Mucosa of rectum (tissue), 2 donors: ENCODE data around the gene ARL6IP4.

Experiments used
- H3K27ac ChIP-seq, 2 donors: one replicate each; pipeline ENCODE4 v1.7.0; 2013; ENCODE audit warnings: inconsistent platforms in 2 of 2, low read depth in 2 of 2, low read length in 2 of 2
- H3K27me3 ChIP-seq, 2 donors: one replicate each; pipeline ENCODE4 v1.7.0; 2013; ENCODE audit warnings: low read length in 2 of 2; ENCODE audit not compliant: control insufficient read depth in 2 of 2, insufficient read depth in 2 of 2
- H3K36me3 ChIP-seq, 2 donors: one replicate each; pipeline ENCODE4 v1.7.0; 2013; ENCODE audit warnings: low read length in 2 of 2; ENCODE audit not compliant: control insufficient read depth in 2 of 2, insufficient read depth in 2 of 2
- H3K4me1 ChIP-seq, 2 donors: one replicate each; pipeline ENCODE4 v1.7.0; 2013; ENCODE audit warnings: low read length in 2 of 2, mild to moderate bottlenecking in 1 of 2; ENCODE audit not compliant: control insufficient read depth in 2 of 2, insufficient read depth in 2 of 2
- H3K4me3 ChIP-seq, 2 donors: one replicate each; pipeline ENCODE4 v1.7.0; 2013; ENCODE audit warnings: low read length in 2 of 2
- H3K9ac ChIP-seq, 2 donors: one replicate each; pipeline ENCODE4 v1.7.0; 2013; ENCODE audit warnings: low read length in 2 of 2, low read depth in 1 of 2, mild to moderate bottlenecking in 1 of 2
- H3K9me3 ChIP-seq, 2 donors: one replicate each; pipeline ENCODE4 v1.7.0; 2013; ENCODE audit warnings: low read length in 2 of 2; ENCODE audit not compliant: control insufficient read depth in 2 of 2
- donor health status: healthy.
- donor health status: Normal muscosa, but diverticular disease.

Gene ARL6IP4

DNA sequence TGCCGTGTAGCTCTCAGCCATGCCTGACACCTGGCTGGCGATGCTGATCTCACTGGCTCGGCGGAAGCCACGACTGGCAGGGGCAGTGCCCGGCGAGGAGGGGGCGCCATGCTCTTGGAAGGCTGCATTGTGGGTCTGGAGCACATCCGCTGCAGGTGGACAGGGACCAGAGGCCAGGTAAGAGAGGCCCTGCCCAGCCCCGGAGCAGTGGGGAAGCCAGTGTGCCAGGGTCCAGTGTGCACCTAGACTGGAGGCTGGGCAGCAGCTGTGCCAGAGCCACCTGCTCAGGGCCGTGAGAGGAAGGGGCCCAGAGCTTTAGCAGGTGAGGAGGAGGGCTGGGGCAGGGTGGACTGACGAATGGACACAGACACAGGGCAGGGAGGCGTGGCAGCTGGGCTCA is 10.1 kb downstream of the ARL6IP4 start:
- Histone ChIP-seq H3K4me1 (no peaks in the 10 kb centered on the region), H3K36me3 (peaks cover 4 to 9% of the 10 kb centered on the region in 2 donors), H3K27me3 (no peaks in the 10 kb centered on the region), H3K9ac (no peak overlapping the region), H3K9me3 (no peaks in the 10 kb centered on the region), H3K4me3 (no peak overlapping the region), H3K27ac (no peak overlapping the region)

DNA sequence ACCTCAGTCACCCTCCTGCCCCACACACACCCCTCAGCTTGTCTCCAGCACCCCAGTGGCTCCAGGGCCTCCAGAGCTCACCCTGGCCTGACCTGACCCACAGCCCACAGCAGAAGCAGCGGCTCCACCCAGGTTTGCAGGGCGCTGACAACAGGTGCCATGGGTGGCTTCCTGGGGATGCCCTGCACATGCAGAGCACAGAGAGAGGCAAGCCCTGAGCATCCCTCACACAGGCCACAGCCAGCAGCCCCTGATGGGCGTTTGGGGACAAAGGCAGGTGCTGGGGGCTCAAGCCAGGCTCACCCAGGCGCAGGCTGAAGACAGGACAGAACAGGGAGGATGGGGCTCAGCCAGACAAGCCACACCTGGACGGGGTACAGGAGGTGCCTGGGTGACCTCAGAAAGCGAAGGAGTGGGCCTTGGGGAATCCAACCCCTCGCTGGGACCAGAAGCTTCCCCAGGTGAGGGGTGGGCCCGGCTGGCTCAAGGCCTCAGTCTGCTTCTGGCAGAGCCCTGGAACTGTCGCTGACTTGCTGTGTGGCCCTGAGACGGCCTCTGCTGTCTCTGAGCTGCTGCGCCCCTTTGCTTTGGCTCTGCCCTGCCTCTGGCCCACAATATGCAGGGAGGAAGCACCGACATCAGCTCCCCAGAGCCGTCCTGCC is 10.6 kb downstream of the ARL6IP4 start:
- H3K27me3 ChIP-seq: no peaks in the 10 kb centered on the region
- peaks cover 0 to 2% of the 10 kb centered on the region in 2 donors for H3K4me1 ChIP-seq
- H3K4me3 ChIP-seq: no peak overlapping the region
- peaks cover 4 to 9% of the 10 kb centered on the region in 2 donors for H3K36me3 ChIP-seq
- no peak overlapping the region for H3K9ac ChIP-seq
- no peaks in the 10 kb centered on the region for H3K9me3 ChIP-seq
- H3K27ac ChIP-seq: no peak overlapping the region

DNA sequence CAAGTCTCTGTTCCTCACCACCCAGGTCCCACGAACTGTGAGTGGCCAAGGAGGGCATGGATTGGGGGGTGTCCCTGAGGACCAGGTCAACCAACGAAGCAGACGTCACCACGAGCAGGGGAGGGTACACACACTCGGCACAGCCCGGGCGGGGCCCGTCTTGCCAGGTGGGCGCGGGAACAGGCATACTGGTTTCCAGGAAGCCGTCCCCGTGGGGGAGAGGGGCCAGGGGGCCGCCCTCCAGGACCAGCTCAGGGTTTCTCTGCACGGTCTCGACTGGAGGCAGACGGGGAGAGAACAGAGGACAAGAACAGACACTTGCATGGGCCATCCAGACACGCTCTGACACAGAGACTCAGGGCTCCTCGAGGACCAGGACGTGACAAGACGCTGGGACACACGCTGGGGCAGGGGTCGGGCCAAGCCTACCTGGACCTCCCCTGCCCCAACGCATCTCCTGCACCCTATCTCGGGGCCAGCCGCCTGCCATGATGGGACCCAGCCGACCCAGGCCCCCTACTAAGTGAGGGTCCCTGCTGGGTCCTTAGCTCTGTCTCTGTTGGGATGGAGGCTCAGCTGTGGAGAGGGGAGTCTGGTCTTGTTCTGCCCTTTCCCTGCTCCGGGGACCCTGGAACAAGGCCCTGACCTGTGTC is 11.3 kb downstream of the ARL6IP4 start:
- Histone ChIP-seq H3K36me3 (peaks cover 4 to 9% of the 10 kb centered on the region in 2 donors), H3K9me3 (no peaks in the 10 kb centered on the region), H3K27me3 (no peaks in the 10 kb centered on the region), H3K4me3 (no peak overlapping the region), H3K4me1 (peaks cover 0 to 2% of the 10 kb centered on the region in 2 donors), H3K27ac (no peak overlapping the region), H3K9ac (no peak overlapping the region)

DNA sequence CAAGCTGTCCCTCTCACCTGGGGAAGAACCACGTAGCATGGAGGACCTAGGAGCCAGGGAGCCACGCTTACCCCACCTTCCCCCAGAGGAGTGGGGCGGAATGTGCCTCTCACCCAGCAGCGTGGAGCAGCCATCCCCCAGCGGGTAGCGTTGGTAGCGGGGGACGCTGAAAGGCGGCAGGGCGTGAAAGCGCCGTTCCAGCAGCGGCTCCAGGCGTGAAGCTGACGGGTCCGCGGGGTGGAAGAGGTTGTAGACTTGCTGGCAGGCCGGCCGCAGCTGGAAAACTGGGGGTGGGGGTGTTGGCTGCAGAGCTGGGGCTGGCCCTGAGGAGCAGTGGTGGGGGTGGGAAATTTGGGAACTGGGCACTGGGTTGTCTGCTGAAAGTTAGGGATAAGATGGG is 11.9 kb downstream of the ARL6IP4 start:
- Histone ChIP-seq H3K9me3 (no peaks in the 10 kb centered on the region), H3K27me3 (no peaks in the 10 kb centered on the region), H3K27ac (no peak overlapping the region), H3K36me3 (peaks cover 0 to 7% of the 10 kb centered on the region in 2 donors), H3K9ac (no peak overlapping the region), H3K4me1 (peaks cover 0 to 2% of the 10 kb centered on the region in 2 donors), H3K4me3 (no peak overlapping the region)

DNA sequence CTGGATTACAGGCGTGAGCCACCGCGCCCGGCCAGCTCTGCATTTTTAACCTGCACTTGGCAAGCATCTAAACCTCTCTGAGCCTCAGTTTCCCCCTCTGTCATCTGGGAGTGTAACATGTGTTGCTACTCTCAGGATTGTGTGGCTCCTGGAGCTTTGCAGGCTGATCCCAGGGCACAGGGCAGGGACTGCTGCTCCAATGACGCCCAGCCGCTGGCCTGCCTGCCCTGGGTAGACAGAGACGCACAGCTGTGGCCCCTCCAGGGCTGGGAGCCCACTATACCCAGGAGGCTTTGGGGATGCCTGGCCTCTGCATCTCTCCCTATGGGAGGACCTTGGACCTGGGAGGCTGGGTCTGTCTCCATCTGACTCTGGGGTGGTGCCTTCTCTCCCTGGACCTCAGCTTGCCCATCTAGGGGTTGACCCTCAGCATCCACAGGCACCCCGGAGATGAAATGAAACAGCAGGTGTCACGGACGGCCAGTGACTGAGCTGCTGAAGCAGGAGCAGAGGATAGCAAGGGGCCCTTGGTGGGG is 13.7 kb downstream of the ARL6IP4 start:
- Histone ChIP-seq H3K9me3 (no peaks in the 10 kb centered on the region), H3K36me3 (peaks cover 0 to 3% of the 10 kb centered on the region in 2 donors), H3K4me1 (peaks cover 0 to 2% of the 10 kb centered on the region in 2 donors), H3K27ac (no peak overlapping the region), H3K9ac (no peak overlapping the region), H3K27me3 (no peaks in the 10 kb centered on the region), H3K4me3 (no peak overlapping the region)

DNA sequence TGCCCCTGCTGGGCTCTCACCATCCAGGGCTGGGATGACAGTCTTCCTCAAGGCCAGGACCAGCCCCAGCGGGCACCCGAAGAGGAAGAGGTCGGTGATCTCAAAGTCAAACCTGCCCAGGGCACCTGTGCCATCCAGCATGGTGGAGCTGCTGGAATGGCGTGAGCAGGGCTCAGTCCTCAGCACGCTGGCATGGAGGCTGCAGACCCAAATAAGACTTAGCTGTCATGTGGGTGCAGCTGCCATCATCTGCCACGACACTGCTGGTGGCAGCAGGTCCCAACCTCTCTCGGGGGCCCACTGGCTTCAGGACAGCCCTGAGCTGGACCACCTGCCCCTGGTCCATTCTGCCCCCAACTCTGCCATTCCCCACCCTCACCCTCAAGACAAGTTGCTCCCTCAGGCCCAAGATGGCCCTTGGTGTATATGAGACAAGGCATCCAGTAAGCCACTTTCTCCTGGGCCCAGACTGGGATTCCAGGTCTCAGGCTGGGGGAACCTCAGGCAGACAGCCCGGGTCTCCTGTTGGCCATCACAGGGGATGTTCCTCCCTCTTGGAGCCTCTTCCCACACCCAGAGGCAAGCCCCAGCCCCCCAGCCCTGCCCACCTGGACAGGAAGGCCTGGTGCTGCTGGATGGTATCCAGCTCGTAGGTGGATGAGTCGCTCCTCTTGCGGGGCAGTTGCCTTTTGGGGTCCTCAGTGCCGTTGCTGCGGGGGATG is 14.5 kb downstream of the ARL6IP4 start:
- Histone ChIP-seq H3K9ac (no peak overlapping the region), H3K4me3 (no peak overlapping the region), H3K27me3 (no peaks in the 10 kb centered on the region), H3K9me3 (no peaks in the 10 kb centered on the region), H3K36me3 (peaks cover 0 to 3% of the 10 kb centered on the region in 2 donors), H3K27ac (no peak overlapping the region), H3K4me1 (peaks cover 0 to 2% of the 10 kb centered on the region in 2 donors)

DNA sequence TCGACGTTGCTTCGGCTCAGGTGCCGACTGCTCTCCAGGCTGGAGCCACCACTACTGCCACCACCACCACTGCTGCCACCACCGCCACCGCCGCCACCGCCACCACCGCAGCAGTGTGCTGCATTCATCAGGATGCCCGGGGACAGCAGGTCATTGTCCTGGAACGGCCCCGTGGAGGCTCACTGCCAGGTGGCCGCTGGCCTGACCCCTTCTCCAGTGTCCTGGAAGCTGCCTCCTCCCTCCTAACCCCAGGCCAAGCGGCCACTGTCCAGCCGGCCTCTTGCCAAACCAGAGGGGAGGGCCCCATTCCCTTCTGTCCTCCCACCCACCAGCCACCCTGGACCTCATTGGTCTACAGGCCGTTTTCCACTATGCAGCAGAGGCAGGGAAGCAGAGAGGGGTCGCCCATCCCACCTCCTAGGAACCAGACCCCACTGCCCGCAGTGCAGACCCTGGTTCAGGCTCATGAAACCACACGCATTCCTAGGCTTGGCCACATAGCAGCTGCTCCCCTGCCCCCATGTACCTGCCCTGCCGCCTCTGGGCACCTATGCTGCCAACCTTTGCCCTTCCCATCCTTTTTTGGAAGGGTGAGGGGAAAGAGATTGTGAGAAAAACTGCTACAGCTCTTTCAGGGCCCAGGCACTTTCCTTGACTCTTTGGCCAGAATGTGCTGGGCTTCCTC is 15.2 kb downstream of the ARL6IP4 start:
- Histone ChIP-seq H3K27me3 (no peaks in the 10 kb centered on the region), H3K27ac (no peak overlapping the region), H3K36me3 (no peaks in the 10 kb centered on the region), H3K4me3 (no peak overlapping the region), H3K9me3 (no peaks in the 10 kb centered on the region), H3K4me1 (peaks cover 0 to 2% of the 10 kb centered on the region in 2 donors), H3K9ac (no peak overlapping the region)

DNA sequence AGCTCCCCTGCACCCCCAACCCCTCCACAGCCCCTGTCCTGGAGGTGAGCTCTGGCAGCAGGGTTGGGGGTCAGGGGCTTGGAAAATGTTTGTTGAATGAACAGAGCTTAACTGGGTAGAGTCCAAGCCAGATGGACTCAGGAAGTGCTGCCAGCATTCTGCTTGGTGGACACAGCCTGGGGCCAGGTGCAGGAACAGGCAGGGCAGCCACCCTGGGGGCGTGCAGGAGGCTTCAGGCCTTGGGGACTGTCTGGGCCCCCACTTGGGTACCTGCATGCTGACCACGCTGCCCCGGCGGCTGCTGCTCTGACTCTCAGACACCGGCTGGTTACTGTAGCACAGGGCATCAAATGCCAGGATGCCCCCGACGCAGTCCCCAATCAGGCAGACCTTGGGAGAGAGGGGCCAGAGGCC is 15.7 kb downstream of the ARL6IP4 start:
- Histone ChIP-seq H3K9me3 (no peaks in the 10 kb centered on the region), H3K27me3 (no peaks in the 10 kb centered on the region), H3K4me1 (peaks cover 0 to 2% of the 10 kb centered on the region in 2 donors), H3K36me3 (peaks cover 0 to 2% of the 10 kb centered on the region in 2 donors), H3K27ac (no peak overlapping the region), H3K4me3 (no peak overlapping the region), H3K9ac (no peak overlapping the region)

DNA sequence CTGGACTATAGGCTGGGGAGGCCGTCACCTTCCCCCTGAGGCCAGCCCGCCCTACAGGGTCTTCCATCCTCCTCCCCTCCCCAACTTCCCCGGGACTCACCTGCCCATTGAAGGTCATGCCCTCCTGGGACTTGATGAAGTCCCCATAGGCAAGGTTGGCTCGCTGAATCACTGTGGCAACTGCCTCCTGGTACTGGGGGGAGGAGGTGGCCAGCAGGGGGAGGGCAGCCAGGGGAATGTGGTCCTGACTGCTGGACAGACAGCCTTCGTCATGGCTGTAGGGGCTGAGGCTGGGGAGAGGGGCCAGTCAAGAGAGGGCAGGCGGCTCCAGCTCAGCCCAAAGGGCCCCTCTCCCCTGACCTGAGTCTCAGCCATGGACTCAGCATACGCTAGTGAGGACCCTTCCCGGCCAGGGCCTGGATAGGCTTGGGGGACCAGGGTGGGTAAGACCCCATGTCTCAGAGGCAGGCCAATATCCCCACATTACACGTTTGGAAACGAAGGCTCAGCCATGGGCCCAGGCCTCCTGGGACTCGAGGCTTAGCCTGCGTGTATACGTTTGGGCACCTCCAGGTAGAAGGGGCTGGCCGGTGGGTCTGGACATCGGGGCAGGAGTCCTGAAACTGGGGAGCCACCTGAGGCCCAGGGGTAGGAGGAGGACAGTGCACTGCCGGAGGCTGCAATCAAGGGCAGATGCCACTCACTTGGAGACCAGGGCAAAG is 16.3 kb downstream of the ARL6IP4 start:
- Histone ChIP-seq H3K4me1 (peaks cover 0 to 2% of the 10 kb centered on the region in 2 donors), H3K9ac (no peak overlapping the region), H3K27ac (no peak overlapping the region), H3K4me3 (no peak overlapping the region), H3K27me3 (no peaks in the 10 kb centered on the region), H3K9me3 (no peaks in the 10 kb centered on the region), H3K36me3 (peaks cover 0 to 2% of the 10 kb centered on the region in 2 donors)
